Mucosa of stomach (tissue), 1 donor: Measurements from ENCODE around the gene EXOSC10.

Source experiments
- H3K27me3 ChIP-seq: one replicate; pipeline ENCODE4 v1.7.0; 2013; ENCODE audit warnings: mild to moderate bottlenecking, low read length; ENCODE audit not compliant: control insufficient read depth, insufficient read depth
- H3K36me3 ChIP-seq: one replicate; pipeline ENCODE4 v1.7.0; 2013; ENCODE audit warnings: low read length; ENCODE audit not compliant: control insufficient read depth, insufficient read depth
- H3K4me1 ChIP-seq: one replicate; pipeline ENCODE4 v1.7.0; 2013; ENCODE audit warnings: mild to moderate bottlenecking, low read length; ENCODE audit not compliant: control insufficient read depth, insufficient read depth
- H3K4me3 ChIP-seq: one replicate; pipeline ENCODE4 v1.7.0; 2013; ENCODE audit warnings: low read length
- H3K9ac ChIP-seq: one replicate; pipeline ENCODE4 v1.7.0; 2013; ENCODE audit warnings: mild to moderate bottlenecking, low read length, moderate library complexity
- H3K9me3 ChIP-seq: one replicate; pipeline ENCODE4 v1.7.0; 2013; ENCODE audit warnings: mild to moderate bottlenecking, low read length, moderate library complexity; ENCODE audit not compliant: control insufficient read depth
- donor health status: Pancreatic carcinoma.

The EXOSC10 gene

DNA sequence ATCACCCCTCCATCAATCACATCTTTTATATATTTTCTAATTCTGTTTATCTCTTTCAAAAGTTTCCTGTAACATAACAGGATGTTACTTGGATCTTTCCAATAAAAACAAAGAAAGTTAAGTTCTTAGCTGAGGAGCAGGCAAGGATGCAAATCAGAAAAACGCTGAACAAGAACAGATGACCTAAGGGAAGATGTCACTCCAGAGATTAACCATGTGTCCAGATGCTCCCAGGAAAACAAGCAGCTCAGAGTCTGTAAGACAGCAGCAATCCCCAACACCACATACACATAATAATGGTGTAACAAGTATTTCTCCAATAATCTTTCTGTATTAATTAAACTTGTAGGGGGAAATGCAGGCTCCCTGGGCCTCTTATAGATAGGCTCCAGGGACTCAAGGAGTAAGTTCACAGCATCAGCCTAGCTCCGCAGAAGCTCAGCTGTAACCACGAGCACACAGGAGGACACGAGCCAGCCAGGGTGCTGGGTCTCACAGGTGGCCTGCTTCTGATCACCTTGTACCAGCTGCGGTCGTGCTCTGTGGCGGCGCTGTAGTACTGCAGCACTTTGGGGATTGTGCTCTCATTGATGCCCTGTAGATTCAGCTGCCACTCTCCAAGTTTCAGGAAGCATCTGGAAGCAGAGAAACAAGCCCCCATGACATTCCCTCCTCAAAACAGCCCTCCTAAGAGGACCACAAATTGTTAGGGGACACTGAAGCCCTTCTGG is 33.1 kb upstream of the EXOSC10 start:
- H3K36me3 ChIP-seq: peaks cover 13% of the 10 kb centered on the region
- H3K9me3 ChIP-seq: no peaks in the 10 kb centered on the region
- H3K4me3 ChIP-seq: no peak overlapping the region
- no peaks in the 10 kb centered on the region for H3K4me1 ChIP-seq
- no peaks in the 10 kb centered on the region for H3K27me3 ChIP-seq
- no peak overlapping the region for H3K9ac ChIP-seq

DNA sequence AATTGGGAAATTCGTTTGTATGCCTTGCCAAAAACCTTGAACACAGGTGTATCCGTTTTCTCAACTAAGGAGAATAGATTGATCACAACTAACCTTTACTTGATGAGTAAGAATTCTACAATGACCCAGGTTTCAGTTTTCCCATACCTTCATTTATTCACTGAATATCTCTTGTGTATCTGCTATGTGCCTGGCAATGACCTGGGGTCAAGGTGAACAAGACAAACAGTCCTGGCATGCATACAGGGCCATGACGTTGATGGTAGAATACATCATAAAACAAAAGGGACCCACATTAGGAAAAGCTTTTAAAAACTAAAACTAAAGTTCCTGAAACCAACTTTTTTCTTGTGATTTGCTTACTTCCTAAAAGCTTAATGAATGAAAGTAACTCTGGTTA is 32.1 kb upstream of the EXOSC10 start:
- H3K27me3 ChIP-seq: no peaks in the 10 kb centered on the region
- H3K9ac ChIP-seq: no peak overlapping the region
- no peak overlapping the region for H3K4me3 ChIP-seq
- H3K4me1 ChIP-seq: no peaks in the 10 kb centered on the region
- peaks cover 13% of the 10 kb centered on the region for H3K36me3 ChIP-seq
- H3K9me3 ChIP-seq: no peaks in the 10 kb centered on the region

DNA sequence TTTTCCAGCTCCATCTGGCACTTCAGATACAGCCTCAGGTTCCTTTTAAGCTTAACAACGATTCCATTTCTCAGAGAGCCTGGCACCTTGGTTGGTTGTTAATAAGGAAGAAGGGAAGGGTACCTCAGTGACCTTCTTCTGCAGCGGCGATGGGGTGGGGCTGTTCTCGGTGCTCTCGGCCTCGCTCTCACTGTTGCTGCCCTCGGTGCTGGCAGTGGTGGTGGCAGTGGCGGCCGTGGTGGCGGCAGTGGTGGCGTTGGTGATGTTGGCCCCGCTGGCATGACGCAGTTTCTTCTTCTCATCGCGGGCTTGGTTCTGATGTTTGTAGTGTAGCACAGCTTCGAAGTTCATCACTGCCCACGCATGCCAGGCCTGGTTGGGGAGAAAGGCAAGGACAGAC is 30.7 kb upstream of the EXOSC10 start:
- Histone ChIP-seq H3K9me3 (no peaks in the 10 kb centered on the region), H3K4me1 (no peaks in the 10 kb centered on the region), H3K9ac (no peak overlapping the region), H3K36me3 (peaks cover 13% of the 10 kb centered on the region), H3K27me3 (no peaks in the 10 kb centered on the region), H3K4me3 (no peak overlapping the region)

DNA sequence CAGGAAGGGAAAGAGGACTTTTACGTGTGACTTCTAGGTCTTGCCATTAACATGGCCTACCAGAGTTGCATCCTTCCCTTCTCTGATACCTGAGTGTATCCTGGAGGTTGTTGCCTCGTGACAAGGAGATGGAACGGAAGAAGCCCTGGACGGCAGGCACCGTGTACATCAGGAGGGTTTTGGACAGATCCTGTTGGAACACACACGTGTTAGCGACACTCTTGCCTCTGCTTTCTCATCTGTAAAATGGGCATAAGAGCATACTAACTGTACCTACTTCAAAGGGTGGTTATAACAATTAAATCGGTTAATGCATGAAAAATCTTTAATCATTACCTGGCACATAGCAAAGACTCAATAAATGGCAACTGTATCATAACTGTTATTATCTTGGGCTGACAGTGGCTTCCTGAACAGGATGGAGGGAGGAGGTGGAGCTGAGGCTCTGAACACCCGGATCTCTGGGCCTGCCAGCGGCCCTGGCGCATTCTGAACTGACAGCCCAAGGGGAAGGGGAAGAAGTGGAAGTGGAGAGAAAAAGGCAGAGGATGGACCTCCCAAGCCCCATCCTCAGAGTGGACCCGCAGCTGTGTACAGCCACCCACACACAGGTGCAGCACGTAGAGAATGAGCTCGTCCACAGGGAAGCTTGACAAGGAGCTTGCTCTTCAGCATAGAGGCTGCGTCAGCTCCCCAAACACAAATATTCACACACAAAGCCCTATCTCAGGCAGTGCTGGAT is 30.2 kb upstream of the EXOSC10 start:
- Histone ChIP-seq H3K9me3 (no peaks in the 10 kb centered on the region), H3K27me3 (no peaks in the 10 kb centered on the region), H3K4me1 (no peaks in the 10 kb centered on the region), H3K4me3 (no peak overlapping the region), H3K36me3 (peaks cover 13% of the 10 kb centered on the region), H3K9ac (no peak overlapping the region)

DNA sequence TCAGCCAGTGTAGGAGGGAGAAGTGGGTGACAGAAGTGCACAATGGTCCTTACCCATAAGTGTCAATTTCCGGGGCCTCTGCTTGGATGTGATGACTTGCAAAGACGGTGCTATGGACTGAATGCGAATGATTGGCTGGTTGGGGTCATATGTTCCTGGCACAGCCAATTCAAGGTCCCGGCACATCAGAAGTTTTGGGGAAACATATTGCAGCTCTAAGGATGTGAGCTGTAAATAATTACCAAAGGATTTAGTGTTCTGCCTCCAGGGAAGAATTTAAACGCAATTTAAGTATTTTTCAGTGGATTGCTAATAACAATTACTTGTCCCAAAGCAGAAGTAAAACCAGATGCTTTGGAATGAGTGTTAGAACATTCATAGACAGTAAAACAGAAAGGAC is 26.9 kb upstream of the EXOSC10 start:
- H3K9me3 ChIP-seq: no peaks in the 10 kb centered on the region
- H3K27me3 ChIP-seq: no peaks in the 10 kb centered on the region
- no peaks in the 10 kb centered on the region for H3K4me1 ChIP-seq
- no peak overlapping the region for H3K4me3 ChIP-seq
- H3K9ac ChIP-seq: no peak overlapping the region
- peaks cover 4% of the 10 kb centered on the region for H3K36me3 ChIP-seq

DNA sequence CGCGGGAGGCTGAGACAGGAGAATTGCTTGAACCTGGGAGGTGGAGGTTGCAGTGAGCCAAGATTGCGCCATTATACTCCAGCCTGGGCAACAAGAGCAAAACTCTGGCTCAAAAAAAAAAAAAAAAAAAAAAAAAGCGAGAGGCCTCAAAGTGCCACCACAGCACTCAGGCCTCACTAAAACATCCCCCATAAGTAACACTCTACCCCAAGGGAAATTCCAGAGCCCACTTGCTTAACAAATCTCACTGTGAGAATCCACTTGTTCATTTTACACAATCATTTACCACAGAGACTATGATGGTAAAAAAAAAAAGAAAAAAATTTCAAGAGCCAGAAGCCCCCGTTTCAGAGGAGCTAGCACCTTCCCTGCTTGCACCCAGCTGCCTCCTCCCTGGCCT is 26.3 kb upstream of the EXOSC10 start:
- H3K9ac ChIP-seq: no peak overlapping the region
- peaks cover 4% of the 10 kb centered on the region for H3K36me3 ChIP-seq
- no peaks in the 10 kb centered on the region for H3K9me3 ChIP-seq
- H3K4me1 ChIP-seq: no peaks in the 10 kb centered on the region
- no peaks in the 10 kb centered on the region for H3K27me3 ChIP-seq
- no peak overlapping the region for H3K4me3 ChIP-seq

DNA sequence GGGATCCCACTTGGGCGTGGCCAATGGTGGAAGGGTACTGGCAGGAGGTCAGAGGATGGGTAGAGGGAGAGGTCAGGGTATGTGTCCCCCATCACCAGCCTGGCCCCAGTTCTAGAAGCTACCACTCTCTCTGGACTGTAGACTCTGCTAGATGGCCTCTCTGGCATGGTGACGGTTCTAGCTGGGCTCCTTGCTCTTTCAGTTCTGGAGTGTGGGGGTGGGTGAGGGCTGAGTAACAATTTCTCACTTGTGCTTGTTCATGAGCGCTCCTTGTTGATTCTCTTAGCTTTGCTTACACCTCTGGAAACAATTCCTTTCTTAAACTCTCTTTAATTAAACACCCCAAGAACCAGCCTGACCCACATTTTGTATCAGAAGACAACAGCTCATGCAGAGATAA is 25.3 kb upstream of the EXOSC10 start:
- Histone ChIP-seq H3K27me3 (no peaks in the 10 kb centered on the region), H3K36me3 (peaks cover 4% of the 10 kb centered on the region), H3K9ac (no peak overlapping the region)

DNA sequence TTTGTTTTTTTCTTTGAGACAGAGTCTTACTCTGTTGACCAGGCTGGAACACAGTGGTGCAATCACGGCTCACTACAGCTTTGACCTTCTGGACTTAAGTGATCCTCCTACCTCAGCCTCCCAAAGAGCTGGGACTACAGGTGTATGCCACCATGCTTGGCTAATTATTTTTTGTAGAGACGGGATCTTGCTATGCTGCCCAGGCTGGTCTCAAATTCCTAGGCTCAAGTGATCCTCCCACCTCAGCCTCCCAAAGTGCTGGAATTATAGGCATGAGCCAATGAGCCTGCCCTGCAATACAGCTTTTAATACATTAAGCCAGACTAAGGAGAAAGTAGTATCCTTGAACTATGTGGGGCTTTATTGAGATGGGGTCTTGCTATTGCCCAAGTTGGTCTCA is 16.6 kb upstream of the EXOSC10 start:
- no peaks in the 10 kb centered on the region for H3K9me3 ChIP-seq
- no peaks in the 10 kb centered on the region for H3K27me3 ChIP-seq
- no peak overlapping the region for H3K9ac ChIP-seq
- H3K36me3 ChIP-seq: peaks cover 9% of the 10 kb centered on the region
- no peak overlapping the region for H3K4me3 ChIP-seq
- no peaks in the 10 kb centered on the region for H3K4me1 ChIP-seq

More for the DNA sequence above, 25.3 kb upstream of the EXOSC10 start:
- no peak overlapping the region for H3K4me3 ChIP-seq
- no peaks in the 10 kb centered on the region for H3K4me1 ChIP-seq
- H3K9me3 ChIP-seq: no peaks in the 10 kb centered on the region

DNA sequence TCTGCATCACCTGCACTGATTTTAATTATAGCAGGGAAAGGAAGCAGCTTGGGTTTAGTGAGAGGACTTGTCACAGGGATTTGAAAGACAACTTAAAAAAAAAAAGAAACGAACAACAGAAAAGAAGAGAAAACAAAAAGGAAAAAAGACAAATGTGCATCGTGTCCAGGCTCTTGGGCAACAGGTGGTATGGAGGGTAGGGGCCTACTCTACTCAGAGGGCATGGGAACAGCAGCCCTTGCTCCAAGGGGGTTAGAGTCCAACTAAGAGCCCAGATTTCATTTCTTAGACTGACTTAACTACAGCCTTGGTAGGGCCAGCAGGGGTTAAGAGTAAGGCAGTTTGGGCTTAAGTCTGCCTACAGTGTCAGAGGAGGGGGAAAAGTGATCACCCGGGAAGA is 15.3 kb upstream of the EXOSC10 start:
- Histone ChIP-seq H3K36me3 (peaks cover 9% of the 10 kb centered on the region), H3K4me1 (no peaks in the 10 kb centered on the region), H3K27me3 (no peaks in the 10 kb centered on the region), H3K9ac (no peak overlapping the region), H3K4me3 (no peak overlapping the region), H3K9me3 (no peaks in the 10 kb centered on the region)

DNA sequence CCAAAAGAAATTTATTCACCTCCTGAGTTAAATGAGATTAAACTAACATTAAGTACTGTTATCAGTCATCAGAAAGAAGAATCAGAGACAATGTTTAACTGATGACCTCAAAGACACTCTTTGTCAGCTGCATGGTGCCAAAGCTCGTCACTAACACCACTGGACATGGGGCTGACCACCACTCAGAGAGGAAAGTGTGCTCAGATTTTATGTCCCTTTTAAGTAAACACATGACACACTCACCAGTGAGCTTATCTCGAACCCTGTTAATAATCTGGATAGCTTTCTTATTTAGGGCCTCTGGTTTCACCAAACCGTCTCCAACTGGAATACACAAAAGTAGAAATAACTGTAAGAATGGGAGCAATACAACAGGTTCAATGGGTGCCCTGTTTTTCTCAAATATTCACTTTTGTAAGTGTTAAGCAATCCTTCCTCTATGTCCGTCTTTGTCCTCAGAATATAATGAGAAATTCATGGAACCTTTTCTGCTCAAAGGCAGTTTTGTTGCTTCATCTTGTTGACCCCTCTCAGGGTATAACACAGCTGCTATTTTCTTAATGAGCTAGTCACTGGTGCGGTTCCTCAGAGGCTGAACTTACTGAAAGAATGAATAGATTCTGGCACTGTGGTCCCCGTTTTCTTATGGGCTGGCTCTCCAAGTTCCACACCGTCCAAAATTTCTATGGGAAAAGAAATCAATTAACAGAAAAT is 9.5 kb upstream of the EXOSC10 start:
- H3K4me3 ChIP-seq: no peak overlapping the region
- H3K9me3 ChIP-seq: no peaks in the 10 kb centered on the region
- H3K36me3 ChIP-seq: peaks cover 6% of the 10 kb centered on the region
- H3K4me1 ChIP-seq: no peaks in the 10 kb centered on the region
- no peaks in the 10 kb centered on the region for H3K27me3 ChIP-seq
- no peak overlapping the region for H3K9ac ChIP-seq

DNA sequence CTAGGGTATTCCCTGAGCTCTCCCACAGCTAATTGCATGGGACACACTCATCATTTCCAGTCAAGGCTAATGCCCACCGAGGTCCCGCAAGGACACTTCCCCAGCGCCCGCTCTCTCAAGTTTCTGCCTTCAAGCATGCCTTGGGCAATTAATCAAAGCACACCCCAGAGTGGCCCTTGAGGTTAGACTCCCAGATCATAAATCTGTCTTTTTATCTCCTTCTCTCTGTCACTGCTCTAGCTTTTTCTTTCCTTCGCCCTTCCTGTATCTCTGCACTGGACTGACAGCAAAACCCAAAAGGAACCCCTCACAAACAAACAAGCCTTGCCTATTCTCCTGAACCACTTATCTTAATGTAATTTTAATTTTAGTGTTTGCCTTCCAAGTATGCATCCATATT is 7.9 kb upstream of the EXOSC10 start:
- no peak overlapping the region for H3K4me3 ChIP-seq
- H3K4me1 ChIP-seq: no peaks in the 10 kb centered on the region
- H3K36me3 ChIP-seq: peaks cover 3% of the 10 kb centered on the region
- no peaks in the 10 kb centered on the region for H3K9me3 ChIP-seq
- no peaks in the 10 kb centered on the region for H3K27me3 ChIP-seq
- no peak overlapping the region for H3K9ac ChIP-seq

DNA sequence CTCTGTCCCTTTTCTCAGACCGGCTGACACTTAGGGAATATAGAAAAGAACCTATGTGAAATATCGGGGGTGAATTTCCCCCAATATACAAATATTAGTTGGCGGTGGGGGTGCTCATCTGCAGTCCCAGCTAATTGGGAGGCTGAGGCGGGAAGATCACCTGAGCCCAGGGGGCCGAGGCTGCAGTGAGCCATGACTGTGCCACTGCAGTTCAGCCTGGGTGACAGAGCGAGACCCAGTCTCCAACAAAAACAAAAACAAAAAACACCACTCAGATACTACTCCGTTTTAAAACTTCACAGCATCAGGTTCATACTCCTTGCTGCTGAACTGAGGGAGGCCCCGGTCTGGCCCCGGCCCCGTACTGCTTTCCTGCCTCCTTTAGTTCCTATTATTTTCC is 5.9 kb upstream of the EXOSC10 start:
- H3K9me3 ChIP-seq: no peaks in the 10 kb centered on the region
- no peaks in the 10 kb centered on the region for H3K4me1 ChIP-seq
- H3K9ac ChIP-seq: no peak overlapping the region
- no peaks in the 10 kb centered on the region for H3K27me3 ChIP-seq
- peaks cover 3% of the 10 kb centered on the region for H3K36me3 ChIP-seq
- no peak overlapping the region for H3K4me3 ChIP-seq
